Trophoblast cell (in vitro differentiated cells and primary cell): ENCODE data around the gene UBE2E1.

ENCODE experiments used
- DNase-seq, 2 donors: peaks; one replicate each; pipeline ENCODE4 v3.0.0-alpha.2; 2016
- H2AFZ ChIP-seq: 2 replicates; pipeline ENCODE4 v1.6.1; 2013; ENCODE audit warnings: low read length, moderate library complexity, mild to moderate bottlenecking; ENCODE audit not compliant: insufficient read depth, poor library complexity
- H2AK5ac ChIP-seq: 2 replicates; pipeline ENCODE4 v1.6.1; 2013; ENCODE audit warnings: mild to moderate bottlenecking, low read length
- H2BK120ac ChIP-seq: 2 replicates; pipeline ENCODE4 v1.6.1; 2013; ENCODE audit warnings: low read length, mild to moderate bottlenecking, moderate library complexity; ENCODE audit not compliant: insufficient read depth, poor library complexity
- H2BK12ac ChIP-seq: 2 replicates; pipeline ENCODE4 v1.6.1; 2013; ENCODE audit warnings: mild to moderate bottlenecking, low read length, moderate library complexity
- H2BK5ac ChIP-seq: 2 replicates; pipeline ENCODE4 v1.6.1; 2013; ENCODE audit warnings: low read length, low read depth, moderate library complexity, mild to moderate bottlenecking; ENCODE audit not compliant: poor library complexity
- H3K14ac ChIP-seq: 2 replicates; pipeline ENCODE4 v1.6.1; 2013; ENCODE audit warnings: mild to moderate bottlenecking, low read length
- H3K18ac ChIP-seq: 2 replicates; pipeline ENCODE4 v1.6.1; 2013; ENCODE audit warnings: mild to moderate bottlenecking, low read length
- H3K23ac ChIP-seq: 2 replicates; pipeline ENCODE4 v1.6.1; 2013; ENCODE audit warnings: low read length
- H3K27ac ChIP-seq: 2 replicates; pipeline ENCODE4 v1.5.1; 2013; ENCODE audit warnings: low read depth, mild to moderate bottlenecking, inconsistent platforms, low read length, moderate library complexity
- H3K27me3 ChIP-seq: 2 replicates; pipeline ENCODE4 v1.6.1; 2013; ENCODE audit warnings: inconsistent platforms, mild to moderate bottlenecking, low read length, moderate library complexity; ENCODE audit not compliant: insufficient read depth
- H3K36me3 ChIP-seq, 2 experiments: 1 replicate in 1 of 2; 2 replicates in 1 of 2; pipeline ENCODE4 v1.6.1; 2013; ENCODE audit warnings: low read length in 2 of 2, mild to moderate bottlenecking in 2 of 2, moderate library complexity in 1 of 2; ENCODE audit not compliant: insufficient read depth in 2 of 2, control insufficient read depth in 1 of 2
- H3K4ac ChIP-seq: 2 replicates; pipeline ENCODE4 v1.6.1; 2013; ENCODE audit warnings: low read depth, mild to moderate bottlenecking, low read length, moderate library complexity
- H3K4me1 ChIP-seq, 2 experiments: 1 replicate in 1 of 2; 2 replicates in 1 of 2; pipeline ENCODE4 v1.6.1; 2013; ENCODE audit warnings: low read length in 2 of 2, mild to moderate bottlenecking in 2 of 2, moderate library complexity in 1 of 2; ENCODE audit not compliant: insufficient read depth in 2 of 2, control insufficient read depth in 1 of 2
- H3K4me2 ChIP-seq: 2 replicates; pipeline ENCODE4 v1.6.1; 2013; ENCODE audit warnings: inconsistent platforms, mild to moderate bottlenecking, low read length, moderate library complexity
- H3K4me3 ChIP-seq: 2 replicates; pipeline ENCODE4 v1.5.1; 2013; ENCODE audit warnings: mild to moderate bottlenecking, low read depth, low read length, inconsistent platforms
- H3K79me1 ChIP-seq: one replicate; pipeline ENCODE4 v1.6.1; 2013; ENCODE audit warnings: low read length
- H3K79me2 ChIP-seq: 2 replicates; pipeline ENCODE4 v1.6.1; 2013; ENCODE audit warnings: low read length, mild to moderate bottlenecking; ENCODE audit not compliant: control insufficient read depth, insufficient read depth, poor library complexity
- H3K9ac ChIP-seq: 2 replicates; pipeline ENCODE4 v1.6.1; 2013; ENCODE audit warnings: mild to moderate bottlenecking, low read length
- H3K9me3 ChIP-seq: 2 replicates; pipeline ENCODE4 v1.6.1; 2013; ENCODE audit warnings: low read depth, mild to moderate bottlenecking, control low read depth, inconsistent platforms, low read length; ENCODE audit not compliant: insufficient read depth
- H4K12ac ChIP-seq: 2 replicates; pipeline ENCODE4 v1.6.1; 2013; ENCODE audit warnings: low read depth, mild to moderate bottlenecking, low read length, moderate library complexity
- H4K8ac ChIP-seq: 2 replicates; pipeline ENCODE4 v1.6.1; 2013; ENCODE audit warnings: low read depth, mild to moderate bottlenecking, low read length, moderate library complexity
- H4K91ac ChIP-seq: one replicate; pipeline ENCODE4 v1.6.1; 2013; ENCODE audit warnings: low read depth, mild to moderate bottlenecking, low read length, moderate library complexity
- WGBS: extraction: QIAGEN DNeasy Blood & Tissue Kit; methylation state at CpG from one replicate; pipeline ENCODE4 v1.1.7; 2013; ENCODE audit warnings: missing lambda C conversion rate; ENCODE audit not compliant: insufficient read length, insufficient coverage; ENCODE audit errors: extremely low coverage; 5-methylcytosine and 5-hydroxymethylcytosine counted together

UBE2E1 gene

GRCh38 chr3:23872330-23872729, 66.6 kb downstream of the UBE2E1 start:
- H3K18ac ChIP-seq: no peak overlapping the region
- H4K12ac ChIP-seq: no peak overlapping the region
- H3K9me3 ChIP-seq: no peaks in the 10 kb centered on the region
- H2BK12ac ChIP-seq: no peak overlapping the region
- H3K79me1 ChIP-seq: no peaks in the 10 kb centered on the region
- H3K4ac ChIP-seq: no peak overlapping the region
- no peak overlapping the region for H3K9ac ChIP-seq
- H4K91ac ChIP-seq: no peak overlapping the region
- H3K23ac ChIP-seq: no peak overlapping the region
- H3K27ac ChIP-seq: no peak overlapping the region
- no peak overlapping the region for H2AK5ac ChIP-seq
- H3K4me3 ChIP-seq: no peak overlapping the region
- DNase-seq: no peak
- no peaks in the 10 kb centered on the region for H3K36me3 ChIP-seq
- no peak overlapping the region for H4K8ac ChIP-seq
- no CpG with 5 or more reads among the region's 3 CpGs for WGBS
- no peak overlapping the region for H3K4me2 ChIP-seq
- H2AFZ ChIP-seq: no peak overlapping the region
- no peak overlapping the region for H2BK120ac ChIP-seq
- no peaks in the 10 kb centered on the region for H3K27me3 ChIP-seq
- H3K4me1 ChIP-seq: peaks cover 0 to 6% of the 10 kb centered on the region in 2 experiments
- H3K79me2 ChIP-seq: no peaks in the 10 kb centered on the region
- H2BK5ac ChIP-seq: no peak overlapping the region
- H3K14ac ChIP-seq: no peak overlapping the region

- no peak for DNase-seq
- no peak overlapping the region for H4K8ac ChIP-seq
Measured at GRCh38 chr3:23873941-23874340, 68.2 kb downstream of the UBE2E1 start.

GRCh38 chr3:23874359-23875112, 68.8 kb downstream of the UBE2E1 start:
- Histone ChIP-seq H3K27ac (no peak overlapping the region), H3K4me2 (no peak overlapping the region), H3K79me2 (no peaks in the 10 kb centered on the region), H4K91ac (no peak overlapping the region), H3K27me3 (no peaks in the 10 kb centered on the region), H3K36me3 (peaks cover 1 to 2% of the 10 kb centered on the region in 2 experiments), H3K4ac (no peak overlapping the region), H3K4me3 (no peak overlapping the region), H2BK120ac (no peak overlapping the region), H4K12ac (no peak overlapping the region), H3K9ac (no peak overlapping the region), H2BK12ac (no peak overlapping the region), H2AK5ac (no peak overlapping the region), H3K18ac (no peak overlapping the region), H2AFZ (no peak overlapping the region), H2BK5ac (no peak overlapping the region), H3K4me1 (peaks cover 0 to 6% of the 10 kb centered on the region in 2 experiments), H3K79me1 (no peaks in the 10 kb centered on the region), H3K9me3 (no peaks in the 10 kb centered on the region), H3K14ac (no peak overlapping the region), H4K8ac (no peak overlapping the region), H3K23ac (no peak overlapping the region)
- DNase-seq: peak; percentile 77 to 93
- no CpG with 5 or more reads among the region's 6 CpGs for WGBS

More at GRCh38 chr3:23873941-23874340, 68.2 kb downstream of the UBE2E1 start:
- H3K27me3 ChIP-seq: no peaks in the 10 kb centered on the region
- no peak overlapping the region for H2BK12ac ChIP-seq
- no CpG with 5 or more reads among the region's 2 CpGs for WGBS
- H2AFZ ChIP-seq: no peak overlapping the region
- H3K4me1 ChIP-seq: peaks cover 0 to 6% of the 10 kb centered on the region in 2 experiments
- H3K79me1 ChIP-seq: no peaks in the 10 kb centered on the region
- H3K18ac ChIP-seq: no peak overlapping the region
- no peaks in the 10 kb centered on the region for H3K9me3 ChIP-seq
- H4K12ac ChIP-seq: no peak overlapping the region
- no peak overlapping the region for H3K4me2 ChIP-seq
- no peak overlapping the region for H4K91ac ChIP-seq
- H3K4ac ChIP-seq: no peak overlapping the region
- H3K9ac ChIP-seq: no peak overlapping the region
- H2BK120ac ChIP-seq: no peak overlapping the region
- H3K4me3 ChIP-seq: no peak overlapping the region
- H3K27ac ChIP-seq: no peak overlapping the region
- H3K23ac ChIP-seq: no peak overlapping the region
- no peak overlapping the region for H3K14ac ChIP-seq
- H2AK5ac ChIP-seq: no peak overlapping the region
- H3K36me3 ChIP-seq: peaks cover 0 to 2% of the 10 kb centered on the region in 2 experiments
- H3K79me2 ChIP-seq: no peaks in the 10 kb centered on the region
- no peak overlapping the region for H2BK5ac ChIP-seq

GRCh38 chr3:23875113-23875725, 69.5 kb downstream of the UBE2E1 start:
- Histone ChIP-seq H3K9me3 (no peaks in the 10 kb centered on the region), H3K27ac (no peak overlapping the region), H4K12ac (no peak overlapping the region), H3K79me2 (no peaks in the 10 kb centered on the region), H2BK12ac (no peak overlapping the region), H3K4me1 (peaks cover 0 to 6% of the 10 kb centered on the region in 2 experiments), H4K91ac (no peak overlapping the region), H3K9ac (no peak overlapping the region), H3K27me3 (no peaks in the 10 kb centered on the region), H2AK5ac (no peak overlapping the region), H3K4ac (no peak overlapping the region), H2BK5ac (no peak overlapping the region), H3K36me3 (peaks cover 2% of the 10 kb centered on the region in 2 experiments), H3K4me2 (no peak overlapping the region), H2BK120ac (no peak overlapping the region), H2AFZ (no peak overlapping the region), H3K79me1 (no peaks in the 10 kb centered on the region), H3K14ac (no peak overlapping the region), H3K23ac (no peak overlapping the region), H3K18ac (no peak overlapping the region), H4K8ac (no peak overlapping the region), H3K4me3 (no peak overlapping the region)
- peak; percentile 18 to 84 for DNase-seq
- no CpG with 5 or more reads among the region's 4 CpGs for whole genome bisulfite sequencing
